ENCODE results near the gene SLC48A1.

The SLC48A1 gene

DNA sequence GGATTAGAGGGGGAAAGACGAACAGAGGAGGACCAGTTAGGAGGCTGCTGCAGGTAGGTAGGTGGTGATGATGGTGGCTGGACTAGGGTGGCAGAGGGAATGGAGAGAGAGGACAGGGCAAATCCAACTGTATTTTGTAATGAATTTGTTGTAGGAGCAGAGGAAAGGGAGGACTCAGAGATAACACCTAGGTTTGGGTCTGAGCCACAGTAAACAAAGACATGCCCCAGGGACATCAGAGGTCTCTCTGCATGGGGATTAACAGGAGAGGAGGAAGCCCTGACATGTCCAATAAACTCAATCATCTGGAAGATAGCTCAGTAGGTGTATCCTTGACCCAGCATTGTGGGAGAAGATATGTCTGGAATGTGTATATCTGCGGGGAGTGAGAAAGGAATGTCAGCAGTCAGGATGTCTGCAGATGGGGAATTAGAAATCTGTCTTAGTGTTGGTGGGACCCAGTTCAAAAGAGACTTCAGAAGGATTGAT is 4.7 kb upstream of the SLC48A1 start:
- no peak for DNase-seq (ENCODE audit: extremely low spot score)
- TF ChIP-seq, protein P1, sequence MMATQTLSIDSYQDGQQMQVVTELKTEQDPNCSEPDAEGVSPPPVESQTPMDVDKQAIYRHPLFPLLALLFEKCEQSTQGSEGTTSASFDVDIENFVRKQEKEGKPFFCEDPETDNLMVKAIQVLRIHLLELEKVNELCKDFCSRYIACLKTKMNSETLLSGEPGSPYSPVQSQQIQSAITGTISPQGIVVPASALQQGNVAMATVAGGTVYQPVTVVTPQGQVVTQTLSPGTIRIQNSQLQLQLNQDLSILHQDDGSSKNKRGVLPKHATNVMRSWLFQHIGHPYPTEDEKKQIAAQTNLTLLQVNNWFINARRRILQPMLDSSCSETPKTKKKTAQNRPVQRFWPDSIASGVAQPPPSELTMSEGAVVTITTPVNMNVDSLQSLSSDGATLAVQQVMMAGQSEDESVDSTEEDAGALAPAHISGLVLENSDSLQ (IDR thresholded peaks at IDR 0.05): no peak
- TF ChIP-seq SUZ12 (IDR thresholded peaks at IDR 0.05): no peak
- TF ChIP-seq ARNT (IDR thresholded peaks at IDR 0.05): no peak
- no peak for TF ChIP-seq FOXM1 (IDR thresholded peaks at IDR 0.05; ENCODE audit: borderline replicate concordance)
- no peak for TF ChIP-seq CTBP1 (IDR thresholded peaks at IDR 0.05; ENCODE audit: borderline replicate concordance)
- no peak for TF ChIP-seq HDGF (IDR thresholded peaks at IDR 0.05; ENCODE audit: borderline replicate concordance)
- TF ChIP-seq LEF1 (IDR thresholded peaks at IDR 0.05; ENCODE audit: borderline replicate concordance): no peak
- TF ChIP-seq SP1 (IDR thresholded peaks at IDR 0.05): no peak
- no peak for TF ChIP-seq FOXK2 (IDR thresholded peaks at IDR 0.05)
- no peak for TF ChIP-seq L3MBTL2 (conservative IDR thresholded peaks at IDR 0.05)
- TF ChIP-seq ZNF384 (IDR thresholded peaks at IDR 0.05): no peak
- no peak for TF ChIP-seq ELF4 (IDR thresholded peaks at IDR 0.05)
- no peak for TF ChIP-seq FOXA1 (IDR thresholded peaks at IDR 0.05)
- no peak for TF ChIP-seq TARDBP (IDR thresholded peaks at IDR 0.05)
- TF ChIP-seq NFRKB (IDR thresholded peaks at IDR 0.05): no peak
- ChIA-PET CTCF (interaction anchor here (1.9 to 6.6 kb wide), 6 partner anchors 10 to 70 kb away, joined by 7 to 85 read pairs (median 24); partner anchors contain the start of gene RAPGEF3), POLR2A (interaction anchor here (0.9 to 2.4 kb wide), 5 partner anchors 10 to 70 kb away, joined by 3 to 8 read pairs (median 4); partner anchors contain the start of gene RPAP3)

DNA sequence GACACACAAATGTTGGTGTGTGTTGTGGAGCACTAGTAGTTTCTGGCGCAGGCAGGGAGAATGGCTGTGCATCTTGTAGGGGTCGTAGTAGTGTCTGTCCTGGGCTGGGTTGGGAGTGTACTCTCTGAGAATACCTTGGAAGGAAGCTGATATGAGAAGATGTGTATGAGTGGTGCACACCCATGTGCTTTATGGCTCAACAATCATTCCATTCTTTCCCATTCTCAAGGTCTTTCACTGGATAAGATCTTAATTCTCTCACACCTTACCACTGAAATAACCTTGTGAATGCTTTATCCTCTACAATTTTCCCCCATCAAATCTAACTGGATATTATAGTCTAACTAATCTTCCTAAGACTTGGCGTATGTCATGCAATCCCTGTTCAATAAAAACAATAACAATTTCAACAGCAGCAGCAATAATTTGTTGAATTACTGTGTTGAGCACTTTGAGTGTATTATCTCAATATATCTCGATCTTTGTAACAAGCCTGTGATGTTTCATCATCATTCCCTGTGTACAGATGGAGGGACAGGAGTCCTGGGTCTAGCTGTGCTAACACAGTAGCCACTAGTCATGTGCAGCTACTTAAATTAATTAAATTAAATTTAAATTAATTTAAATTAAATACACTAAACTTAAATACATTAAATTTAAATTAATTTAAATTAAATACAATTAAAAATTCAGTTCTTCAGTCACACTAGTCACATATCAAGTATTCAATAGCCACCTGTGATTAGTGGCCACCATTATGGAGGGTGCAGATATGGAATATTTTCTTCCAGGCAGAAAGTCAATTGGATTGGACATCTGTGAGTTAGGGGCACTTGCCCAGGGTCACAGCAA is 3.6 kb upstream of the SLC48A1 start:
- ChIA-PET CTCF (interaction anchor here (0.6 to 6.6 kb wide), 6 partner anchors 10 to 432 kb away, joined by 3 to 85 read pairs (median 24); partner anchors contain the start of gene RAPGEF3), POLR2A (interaction anchor here (1.0 to 2.4 kb wide), 13 partner anchors 10 to 64 kb away, joined by 3 to 8 read pairs (median 4); partner anchors contain the start of genes HDAC7 and RPAP3)
- TF ChIP-seq, protein P1 (IDR thresholded peaks at IDR 0.05): no peak
- TF ChIP-seq ELF4 (IDR thresholded peaks at IDR 0.05) (no peak), FOXK2 (IDR thresholded peaks at IDR 0.05) (no peak), FOXM1 (IDR thresholded peaks at IDR 0.05; ENCODE audit: borderline replicate concordance) (no peak), HDGF (IDR thresholded peaks at IDR 0.05; ENCODE audit: borderline replicate concordance) (no peak), ARNT (IDR thresholded peaks at IDR 0.05) (no peak), CTBP1 (IDR thresholded peaks at IDR 0.05; ENCODE audit: borderline replicate concordance) (no peak)
- DNase-seq (ENCODE audit: extremely low spot score): no peak

DNA sequence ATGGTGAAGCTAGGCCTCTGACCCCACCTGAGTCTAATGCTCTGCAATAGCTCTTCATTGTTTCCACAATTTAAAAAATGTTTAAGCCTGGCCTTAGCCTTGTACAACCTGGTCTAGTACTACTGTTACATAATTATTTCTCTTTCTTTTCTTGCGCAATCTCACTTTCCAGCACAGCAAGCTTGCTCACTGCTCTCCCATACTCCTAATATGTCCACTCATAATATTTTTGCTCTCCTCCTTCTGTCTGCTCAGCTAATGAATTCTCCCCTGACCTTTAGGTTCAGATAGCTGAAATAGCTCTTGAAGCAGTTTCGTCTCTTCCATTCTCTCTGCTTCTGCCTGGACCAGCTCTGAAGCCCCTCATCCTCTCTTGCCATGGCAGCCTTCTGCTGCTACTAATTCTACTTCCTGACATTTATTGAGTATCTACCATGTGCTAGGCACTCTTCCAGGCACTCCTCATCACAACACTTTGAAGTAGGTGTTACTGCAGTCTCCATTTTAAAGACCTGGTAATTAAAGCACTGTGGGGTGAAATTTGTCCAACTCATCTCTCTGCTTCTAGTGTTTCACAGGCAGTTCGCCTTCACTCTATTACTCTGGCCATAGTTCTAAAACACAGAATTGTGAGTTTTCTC is 2.8 kb upstream of the SLC48A1 start:
- no peak for DNase-seq (ENCODE audit: extremely low spot score)
- TF ChIP-seq SUZ12 (IDR thresholded peaks at IDR 0.05) (no peak), NFRKB (IDR thresholded peaks at IDR 0.05) (no peak), ZNF384 (IDR thresholded peaks at IDR 0.05) (no peak), HDGF (IDR thresholded peaks at IDR 0.05; ENCODE audit: borderline replicate concordance) (no peak), BHLHE40 (IDR thresholded peaks at IDR 0.05; ENCODE audit: borderline replicate concordance) (no peak), CTBP1 (IDR thresholded peaks at IDR 0.05; ENCODE audit: borderline replicate concordance) (no peak)
- CTCF ChIA-PET: interaction anchor here (0.6 to 6.6 kb wide), 8 partner anchors 9 to 431 kb away, joined by 3 to 85 read pairs (median 12); partner anchors contain the start of gene RAPGEF3
- POLR2A ChIA-PET: interaction anchor here (0.8 to 2.4 kb wide), 13 partner anchors 9 to 64 kb away, joined by 3 to 8 read pairs (median 4); partner anchors contain the start of genes HDAC7 and RPAP3

DNA sequence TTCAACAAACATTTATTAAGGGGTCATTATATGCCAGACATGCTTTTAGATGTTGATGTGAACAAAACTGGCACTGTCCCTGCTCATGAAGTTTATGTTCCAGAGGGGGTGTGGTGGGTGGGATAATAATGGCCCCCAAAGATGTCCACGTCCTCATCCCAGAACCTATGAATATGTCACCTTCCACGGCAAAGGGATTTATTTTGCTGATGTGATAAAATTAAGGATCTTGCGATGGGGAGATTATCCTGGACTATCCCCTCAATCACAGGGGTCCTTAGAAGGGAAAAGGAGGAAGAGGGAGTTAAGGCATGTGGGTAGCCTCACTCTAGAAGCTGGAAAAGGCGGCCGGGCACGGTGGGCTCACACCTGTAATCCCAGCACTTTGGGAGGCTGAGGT is 1.7 kb upstream of the SLC48A1 start:
- POLR2A ChIA-PET: interaction anchor here (2.4 kb wide), 1 partner anchor 13 kb away, joined by 5 read pairs; no protein-coding TSS in a partner anchor
- TF ChIP-seq ELF4 (IDR thresholded peaks at IDR 0.05) (no peak), FOXM1 (IDR thresholded peaks at IDR 0.05; ENCODE audit: borderline replicate concordance) (no peak), L3MBTL2 (conservative IDR thresholded peaks at IDR 0.05) (no peak), NFRKB (IDR thresholded peaks at IDR 0.05) (no peak), LEF1 (IDR thresholded peaks at IDR 0.05; ENCODE audit: borderline replicate concordance) (no peak)
- DNase-seq (ENCODE audit: extremely low spot score): no peak
- CTCF ChIA-PET: interaction anchor here (0.6 to 6.6 kb wide), 6 partner anchors 8 to 98 kb away, joined by 3 to 85 read pairs (median 10); partner anchors contain the start of gene RAPGEF3

DNA sequence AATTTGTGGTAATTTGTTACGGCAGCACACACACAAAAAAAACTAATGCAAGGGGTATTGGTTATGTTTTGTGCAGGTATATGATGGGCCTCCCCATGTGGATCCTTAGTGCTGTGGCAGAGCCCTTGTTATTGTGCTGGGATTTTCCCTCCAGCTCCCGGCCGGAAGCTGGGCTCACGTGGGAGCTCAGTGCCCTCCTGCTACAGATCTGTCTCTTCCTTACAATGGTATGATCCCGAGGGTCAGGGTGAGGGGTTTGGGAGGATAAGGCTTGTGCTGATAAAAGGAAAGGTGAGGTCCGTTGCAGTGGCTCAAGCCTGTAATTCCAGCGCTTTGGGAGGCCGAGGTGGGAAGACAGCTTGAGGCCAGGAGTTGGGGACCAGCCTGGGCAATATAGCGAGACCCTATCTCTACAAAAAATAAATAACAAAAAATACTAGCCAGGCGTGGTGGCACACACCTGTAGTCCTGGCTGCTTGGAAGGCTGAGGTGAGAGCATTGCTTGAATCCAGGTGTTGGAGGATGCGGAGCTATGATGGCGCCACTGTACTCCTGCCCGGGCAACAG is 861 bp upstream of the SLC48A1 start:
- TF ChIP-seq NFRKB (IDR thresholded peaks at IDR 0.05) (no peak), LEF1 (IDR thresholded peaks at IDR 0.05; ENCODE audit: borderline replicate concordance) (no peak), SUZ12 (IDR thresholded peaks at IDR 0.05) (no peak), CTBP1 (IDR thresholded peaks at IDR 0.05; ENCODE audit: borderline replicate concordance) (no peak), HDGF (IDR thresholded peaks at IDR 0.05; ENCODE audit: borderline replicate concordance) (no peak), FOXM1 (IDR thresholded peaks at IDR 0.05; ENCODE audit: borderline replicate concordance) (no peak)
- DNase-seq (ENCODE audit: extremely low spot score): no peak
- ChIA-PET POLR2A (interaction anchor here (1.0 to 1.8 kb wide), 5 partner anchors 10 to 66 kb away, joined by 3 to 8 read pairs (median 4); partner anchors contain the start of gene RPAP3), CTCF (interaction anchor here (0.6 to 1.4 kb wide), 5 partner anchors 9 to 30 kb away, joined by 3 to 8 read pairs (median 3); partner anchors contain the start of gene RAPGEF3)

DNA sequence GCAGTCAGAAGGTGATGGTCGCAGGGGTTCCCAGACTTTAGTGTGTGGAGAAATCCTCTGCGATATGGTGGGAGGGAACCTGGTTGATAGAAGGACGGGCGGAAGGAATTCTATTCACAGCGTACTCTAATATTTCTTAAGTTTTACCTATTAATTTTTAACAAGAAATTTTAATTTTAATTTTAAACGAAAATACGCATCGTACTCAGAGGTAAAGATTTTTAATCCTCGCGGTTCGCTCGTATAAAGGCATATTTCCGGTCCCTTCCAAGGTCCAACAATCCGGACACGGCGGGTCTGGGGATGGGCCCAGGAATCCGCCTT is 338 bp upstream of the SLC48A1 start:
- TF ChIP-seq BHLHE40 (IDR thresholded peaks at IDR 0.05; ENCODE audit: borderline replicate concordance): no peak
- no peak for DNase-seq (ENCODE audit: extremely low spot score)
- CTCF ChIA-PET: interaction anchor here (0.6 to 1.4 kb wide), 4 partner anchors 10 to 29 kb away, joined by 3 to 8 read pairs (median 3); partner anchors contain the start of gene RAPGEF3
- POLR2A ChIA-PET: interaction anchor here (1.0 to 1.8 kb wide), 6 partner anchors 9 to 67 kb away, joined by 3 to 8 read pairs (median 4); partner anchors contain the start of gene RPAP3

Measured in HEK293T (cell line).